GM19043 (cell line): ENCODE results near the gene ERC1.

ENCODE experiments used
- ATAC-seq: cut with Tn5 transposase; IDR thresholded peaks from one replicate; pipeline ENCODE4 v1.9.1; 2021; ENCODE audit warnings: low read depth; ENCODE audit not compliant: unreplicated experiment

Gene ERC1

GRCh38 chr12:1542599-1542998 lies 551.6 kb downstream of the ERC1 start:
- no peak for ATAC-seq

GRCh38 chr12:1544996-1545700 lies 554.1 kb downstream of the ERC1 start:
- ATAC-seq = no peak
